ENCODE results near the gene ZBTB20.

Gene ZBTB20

DNA sequence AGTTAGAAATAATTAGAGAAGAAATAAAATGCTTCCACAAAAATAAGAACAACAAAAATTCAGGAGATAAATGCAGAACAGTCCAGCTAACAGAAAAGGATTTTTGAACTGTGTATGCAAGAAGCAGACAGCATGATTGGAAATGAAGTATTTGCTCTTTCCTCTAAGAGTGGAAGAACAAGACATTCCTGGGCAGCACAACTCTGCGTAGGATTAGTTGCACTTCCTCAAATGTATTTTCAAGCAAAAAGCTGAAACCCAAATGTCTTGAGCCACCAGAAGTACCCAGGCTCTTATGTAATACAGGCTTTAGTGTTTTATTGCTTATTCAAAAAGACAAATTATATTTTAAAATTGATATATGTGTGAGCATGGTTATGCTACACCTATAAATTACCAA, 127.2 kb downstream of the ZBTB20 start:
- no peak for DNase-seq

DNA sequence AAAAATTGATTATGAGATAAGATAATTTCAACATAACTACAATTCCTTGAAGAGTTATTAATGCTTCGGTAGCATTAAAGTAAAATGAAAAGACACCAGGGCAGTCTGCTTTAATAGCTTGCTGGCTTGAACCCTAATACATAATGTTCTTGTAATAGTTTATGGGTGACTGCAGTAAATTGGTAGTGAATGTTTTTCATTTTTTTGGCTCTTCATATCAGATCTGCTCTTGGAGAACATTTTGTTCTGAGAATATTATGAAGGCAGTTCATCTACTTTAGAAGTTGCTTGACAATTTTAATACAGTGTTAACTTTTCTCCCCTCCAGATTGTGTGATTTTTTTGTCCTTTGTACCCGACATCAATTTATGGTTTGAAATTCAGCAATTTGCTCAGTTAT, 128.4 kb downstream of the ZBTB20 start:
- DNase-seq (no peak), ATAC-seq (no peak)

More for the DNA sequence above, 127.2 kb downstream of the ZBTB20 start:
- no peak for ATAC-seq

DNA sequence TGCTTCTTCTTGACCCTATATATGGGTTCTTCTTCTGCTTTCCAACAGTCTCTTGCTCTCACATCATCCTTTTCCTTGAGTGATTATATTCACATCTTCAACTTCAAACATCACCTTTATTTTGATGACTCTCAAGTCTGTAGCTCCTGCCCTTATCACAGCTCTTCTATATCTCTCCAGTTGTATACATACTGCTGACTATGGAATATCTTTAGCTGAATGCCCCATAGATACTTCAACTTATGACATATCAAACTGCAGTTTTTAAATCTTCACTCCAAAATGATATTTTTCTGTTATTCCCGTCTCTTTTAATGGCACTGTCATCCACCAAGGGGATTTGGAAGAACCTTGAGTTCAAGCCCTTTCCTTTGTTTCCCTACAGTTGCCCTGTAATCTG, 139.1 kb downstream of the ZBTB20 start:
- DNase-seq, result no peak
- no peak for ATAC-seq

DNA sequence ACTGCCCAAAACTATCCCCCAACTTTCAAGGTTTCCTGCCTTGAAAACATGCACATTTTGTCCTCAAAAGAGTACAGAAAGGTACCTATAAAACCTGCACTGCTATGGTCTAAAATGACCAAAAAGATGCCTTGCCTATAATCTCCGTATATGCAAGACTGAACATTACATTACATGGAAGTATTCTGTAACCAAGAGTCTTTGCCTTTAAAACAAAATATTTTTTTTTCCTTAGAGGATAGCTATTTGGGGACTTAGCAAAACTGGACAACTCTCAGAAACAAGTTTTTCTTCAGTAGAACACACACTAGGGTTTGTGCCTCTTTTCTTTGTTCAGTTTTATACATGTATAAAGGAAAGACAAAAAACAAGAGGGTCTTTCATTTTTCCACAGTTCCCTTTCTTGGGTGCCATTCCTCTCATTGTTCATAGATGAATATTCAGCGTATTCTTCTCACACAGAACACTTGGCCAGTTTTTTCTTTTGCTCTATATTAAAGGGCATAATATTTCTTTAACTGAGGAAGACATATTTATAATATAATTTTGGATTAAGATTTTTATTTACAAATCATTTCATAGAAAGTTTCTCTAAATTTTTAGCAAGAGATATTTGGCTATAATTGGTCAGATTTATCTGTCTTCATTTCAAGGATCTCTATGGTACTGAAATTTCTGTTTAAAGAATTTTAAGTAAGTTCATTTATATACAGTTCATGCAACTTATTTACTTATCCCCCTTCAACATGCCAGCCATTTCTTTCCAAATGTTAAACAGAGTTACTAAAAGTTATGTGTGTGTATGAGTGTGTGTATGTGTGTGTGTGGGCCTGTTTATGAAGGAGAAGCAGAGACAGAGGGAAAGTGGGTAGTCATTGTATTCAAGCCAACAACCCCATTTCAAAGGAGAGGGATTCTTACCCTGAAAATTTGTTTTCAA, 142.6 kb downstream of the ZBTB20 start:
- ATAC-seq (no peak), DNase-seq (no peak)

DNA sequence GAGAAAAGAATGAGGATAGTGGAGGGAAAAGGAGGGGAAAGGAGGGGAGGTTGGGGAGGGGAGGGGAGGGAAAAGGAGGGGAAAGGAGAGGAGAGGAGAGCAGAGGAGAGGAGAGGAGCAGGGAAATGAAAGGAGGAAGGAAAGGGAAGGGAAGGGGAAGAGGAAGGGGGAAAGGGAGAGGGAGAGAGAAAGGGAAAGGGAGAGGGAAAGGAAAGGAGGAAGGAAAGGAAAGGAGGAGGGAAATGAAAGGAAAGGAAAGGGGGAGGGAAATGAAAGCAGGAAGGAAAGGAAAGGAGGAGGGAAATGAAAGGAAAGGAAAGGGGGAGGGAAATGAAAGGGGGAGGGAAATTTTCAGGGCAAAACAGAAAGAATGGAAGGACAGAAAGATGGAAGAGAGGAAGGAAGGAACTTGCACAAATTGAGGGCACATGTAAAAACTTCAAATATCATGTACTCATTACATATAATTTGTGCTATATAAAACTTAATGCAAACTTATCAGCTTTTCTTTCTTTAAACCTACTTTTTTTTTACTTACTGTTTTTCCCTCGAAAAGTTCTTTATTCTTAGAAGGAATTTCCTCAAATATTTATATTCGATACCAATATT, 148.0 kb downstream of the ZBTB20 start:
- ATAC-seq (no peak), DNase-seq (no peak)

DNA sequence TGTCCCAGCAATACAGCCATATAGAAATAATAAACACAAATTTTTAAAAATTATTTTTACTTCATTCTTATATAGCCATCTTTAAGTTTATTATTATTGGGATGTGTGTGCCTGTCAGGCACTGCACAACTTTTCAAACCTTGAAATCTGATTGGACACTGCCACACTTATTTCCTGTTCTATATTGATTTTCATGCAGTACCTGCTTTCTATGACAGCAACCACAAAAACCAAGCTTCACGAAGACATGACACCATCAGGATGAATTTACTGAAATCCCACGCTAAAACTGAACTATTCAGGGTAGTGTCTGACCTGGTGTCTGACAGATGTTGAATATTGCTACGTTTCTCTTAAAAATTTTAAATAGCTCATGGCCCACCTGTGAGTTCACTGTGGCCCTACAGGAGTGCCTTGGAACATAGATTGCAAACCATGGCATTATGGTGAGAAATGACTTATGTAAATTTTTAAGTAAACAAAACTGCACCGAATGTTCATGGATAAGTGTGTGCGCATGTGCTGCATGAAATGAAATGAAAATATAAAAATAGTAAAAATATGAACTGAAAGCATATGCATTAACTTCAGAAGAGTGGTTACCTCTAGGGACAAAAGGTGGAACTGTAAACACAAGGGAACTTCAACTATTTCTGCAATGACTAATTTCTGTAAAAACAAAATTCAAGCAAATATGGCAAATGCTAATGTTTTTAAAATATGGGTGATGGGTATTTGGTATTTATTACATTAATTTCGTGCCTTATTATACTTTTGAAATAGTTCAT, 152.3 kb downstream of the ZBTB20 start:
- ATAC-seq, result no peak
- no peak for DNase-seq

DNA sequence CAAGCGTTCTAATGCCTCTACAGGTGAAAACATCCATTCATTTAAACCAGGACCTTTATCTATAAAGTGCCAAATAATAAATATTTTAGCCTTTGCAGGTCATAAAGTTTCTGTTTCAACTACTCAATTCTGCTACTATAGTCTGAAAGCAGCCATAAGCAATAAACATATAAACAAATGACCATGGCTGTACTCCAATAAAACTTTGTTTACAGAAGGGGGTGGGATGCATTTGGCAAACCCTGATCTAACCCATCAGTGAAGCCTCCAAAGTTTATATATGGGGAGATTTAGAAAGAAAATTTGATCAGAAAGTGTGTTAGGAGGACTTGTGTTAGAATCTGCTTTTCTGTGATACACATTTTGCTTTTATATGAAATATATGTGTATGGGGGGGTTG, 161.3 kb downstream of the ZBTB20 start:
- DNase-seq, result no peak
- no peak for ATAC-seq

DNA sequence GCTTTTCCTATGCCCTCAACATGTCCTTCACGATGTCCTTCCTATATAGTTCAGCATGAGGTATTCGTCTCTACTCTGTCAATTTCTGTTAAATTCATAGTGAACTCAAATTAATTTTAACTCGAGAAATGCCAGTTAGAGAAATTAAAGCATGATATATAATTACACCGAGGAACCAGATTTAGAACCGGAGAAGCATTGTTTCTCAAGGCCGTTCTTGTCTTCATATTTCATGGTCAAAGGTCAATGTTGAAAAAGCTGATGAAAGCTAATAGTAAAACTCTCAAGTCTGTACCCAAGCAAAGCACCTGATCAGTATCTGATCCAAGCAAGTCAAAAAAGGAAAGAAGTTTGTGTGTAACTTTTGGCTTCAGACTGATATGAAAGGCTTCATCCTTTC, 163.8 kb downstream of the ZBTB20 start:
- ATAC-seq, result no peak
- DNase-seq, result no peak

DNA sequence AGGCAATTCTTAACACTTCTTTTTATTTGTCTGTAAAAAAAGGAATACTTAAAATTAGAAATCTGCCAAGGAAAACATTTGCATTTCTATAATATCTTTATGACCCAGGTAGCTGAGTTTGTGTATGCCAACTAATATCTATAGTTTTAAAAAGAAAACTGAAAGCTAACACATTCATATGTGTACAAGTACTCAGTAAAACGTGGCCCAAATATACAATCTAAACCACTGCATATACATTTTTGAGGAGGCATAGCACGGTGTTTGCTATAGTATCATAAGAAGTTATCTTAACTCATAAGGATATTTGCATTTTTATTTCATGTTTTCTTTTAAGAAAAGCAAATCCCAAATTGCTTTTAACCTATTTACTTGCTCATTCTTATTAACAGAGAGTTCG, 172.7 kb downstream of the ZBTB20 start:
- ATAC-seq (no peak), DNase-seq (no peak)

DNA sequence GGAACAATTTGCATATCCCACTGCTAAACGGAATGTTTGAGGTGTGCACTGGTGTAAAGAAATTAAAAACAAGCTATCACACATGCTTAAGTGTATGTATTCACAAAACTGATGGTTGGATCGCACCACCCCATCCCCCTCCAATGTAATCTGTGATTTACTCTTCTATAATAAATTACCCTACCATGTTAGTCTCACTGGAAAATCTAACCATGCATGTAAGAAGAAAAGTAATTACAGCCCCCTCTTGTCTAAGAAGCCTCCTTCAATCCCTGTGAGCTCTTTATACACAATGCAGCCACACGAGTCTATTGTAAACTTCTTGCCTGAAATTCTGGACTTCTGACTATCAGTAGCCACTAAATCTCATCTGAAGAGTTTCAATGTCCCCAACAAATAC, 173.6 kb downstream of the ZBTB20 start:
- no peak for DNase-seq
- no peak for ATAC-seq

DNA sequence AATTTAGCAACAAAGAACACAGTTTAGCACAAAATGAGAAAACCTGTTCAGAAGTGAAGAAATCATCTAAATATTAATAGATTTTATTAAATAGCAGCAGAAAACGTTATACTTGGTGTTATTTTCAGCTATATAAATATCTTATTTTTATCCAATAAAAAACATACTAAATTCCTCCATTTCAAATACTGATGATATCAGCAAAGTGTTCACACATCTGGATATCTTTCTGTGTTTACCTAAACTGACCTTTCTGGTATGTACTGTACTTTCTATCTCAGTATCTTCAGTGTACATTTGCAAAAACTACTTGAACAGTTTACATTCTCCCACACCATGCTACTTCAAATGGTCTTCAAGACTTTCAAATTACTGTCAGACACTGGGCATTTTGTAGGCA, 179.9 kb downstream of the ZBTB20 start:
- DNase-seq (no peak), ATAC-seq (no peak)

DNA sequence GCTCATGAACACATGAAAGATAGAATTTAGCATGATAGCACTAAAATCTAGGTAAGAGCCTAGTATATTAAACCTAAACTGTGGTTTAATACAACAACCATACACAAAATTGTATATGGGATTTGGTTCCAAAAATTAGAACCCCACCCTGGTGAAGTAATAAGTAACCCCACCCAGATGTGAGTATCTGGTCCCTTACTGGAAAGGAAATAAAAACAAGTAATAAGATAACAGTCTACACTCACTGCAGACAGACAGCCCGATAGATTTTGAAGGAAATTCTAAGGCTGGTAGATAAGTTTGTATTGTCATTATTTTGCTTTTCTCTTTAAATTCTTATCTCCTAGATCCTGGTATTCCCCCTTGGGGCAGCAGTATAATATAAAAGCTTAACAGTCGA, 184.9 kb downstream of the ZBTB20 start:
- ATAC-seq (no peak), DNase-seq (no peak)

DNA sequence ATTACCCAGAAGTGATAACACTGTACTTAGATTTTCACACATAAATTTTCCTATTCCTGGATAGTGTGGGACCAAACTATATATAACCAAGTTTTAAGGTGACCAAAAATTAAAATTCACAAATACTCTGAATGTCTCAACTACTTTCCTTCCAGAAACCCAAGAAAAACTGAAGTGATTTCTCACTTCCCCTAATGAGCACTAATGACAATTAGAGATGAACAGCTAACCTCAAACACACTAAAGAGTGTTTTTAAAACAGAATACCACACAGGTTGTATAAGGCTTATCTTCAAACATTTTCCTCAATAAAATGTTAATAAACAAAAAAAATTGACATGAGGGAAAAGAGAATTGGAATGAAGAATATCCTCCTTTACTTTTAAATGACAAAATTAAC, 188.2 kb downstream of the ZBTB20 start:
- DNase-seq (no peak), ATAC-seq (no peak)

DNA sequence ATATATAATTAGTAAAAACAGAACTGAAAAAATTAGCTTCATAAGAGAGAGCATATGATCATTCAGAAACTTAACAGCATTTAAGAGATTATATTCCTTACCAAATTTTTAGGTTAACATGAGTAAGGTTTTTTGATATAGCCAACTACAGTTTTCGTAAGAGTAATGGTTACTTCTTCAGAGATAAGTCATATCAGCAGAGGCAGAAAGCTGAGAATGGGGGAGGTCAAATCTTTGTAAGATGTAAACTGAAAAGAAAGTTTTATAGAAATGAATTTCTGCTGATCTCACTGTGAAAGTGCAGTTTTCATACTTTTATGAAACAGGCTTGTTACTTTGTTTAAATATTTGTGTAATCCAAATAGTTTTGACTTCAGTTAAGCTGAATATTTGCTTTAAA, 193.3 kb downstream of the ZBTB20 start:
- ATAC-seq (no peak), DNase-seq (no peak)

DNA sequence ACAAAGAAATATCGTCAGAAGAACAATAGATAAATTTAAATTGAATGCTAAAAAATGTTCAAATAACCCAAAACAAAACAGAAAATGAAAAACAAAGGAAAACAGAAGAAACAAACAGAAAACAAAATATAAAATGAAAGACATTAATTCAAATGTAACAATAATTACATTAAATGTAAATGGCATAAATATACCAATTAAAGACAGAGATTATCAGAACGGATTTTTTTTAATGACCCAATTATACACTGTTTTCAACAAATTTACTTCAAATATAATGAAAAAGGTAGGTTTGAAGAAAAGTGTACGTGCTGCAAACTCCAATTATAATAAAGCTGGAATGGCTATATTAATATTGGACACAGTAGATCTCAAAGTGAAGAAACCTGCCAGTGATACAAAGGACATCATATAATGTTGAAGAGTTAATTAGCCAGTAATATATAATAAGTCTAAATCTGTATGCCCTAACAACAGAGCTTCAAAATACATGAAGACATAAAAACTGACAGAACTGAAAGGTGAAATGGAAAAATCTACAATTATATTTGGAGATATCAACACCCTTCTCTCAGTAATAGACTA, 193.8 kb downstream of the ZBTB20 start:
- no peak for DNase-seq
- no peak for ATAC-seq

DNA sequence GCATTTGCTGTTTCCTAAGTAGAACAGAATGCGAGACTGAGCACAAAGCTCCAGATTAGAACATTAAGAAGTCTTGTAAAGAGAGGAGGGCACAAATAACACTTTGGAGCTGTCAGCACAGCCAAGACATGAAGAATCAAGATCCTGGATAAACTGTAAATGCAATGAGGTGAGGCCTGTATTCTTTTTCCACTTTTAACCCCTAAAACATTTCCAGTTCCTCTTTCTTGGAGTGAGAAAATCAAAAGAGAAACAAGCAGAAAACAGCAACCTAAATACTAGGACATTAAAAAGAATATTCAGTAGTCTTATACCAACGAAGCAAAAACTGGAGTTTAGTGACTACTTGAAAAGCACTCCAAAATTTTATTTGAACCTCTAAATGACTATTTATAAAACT, 204.3 kb downstream of the ZBTB20 start:
- DNase-seq (no peak), ATAC-seq (no peak)

DNA sequence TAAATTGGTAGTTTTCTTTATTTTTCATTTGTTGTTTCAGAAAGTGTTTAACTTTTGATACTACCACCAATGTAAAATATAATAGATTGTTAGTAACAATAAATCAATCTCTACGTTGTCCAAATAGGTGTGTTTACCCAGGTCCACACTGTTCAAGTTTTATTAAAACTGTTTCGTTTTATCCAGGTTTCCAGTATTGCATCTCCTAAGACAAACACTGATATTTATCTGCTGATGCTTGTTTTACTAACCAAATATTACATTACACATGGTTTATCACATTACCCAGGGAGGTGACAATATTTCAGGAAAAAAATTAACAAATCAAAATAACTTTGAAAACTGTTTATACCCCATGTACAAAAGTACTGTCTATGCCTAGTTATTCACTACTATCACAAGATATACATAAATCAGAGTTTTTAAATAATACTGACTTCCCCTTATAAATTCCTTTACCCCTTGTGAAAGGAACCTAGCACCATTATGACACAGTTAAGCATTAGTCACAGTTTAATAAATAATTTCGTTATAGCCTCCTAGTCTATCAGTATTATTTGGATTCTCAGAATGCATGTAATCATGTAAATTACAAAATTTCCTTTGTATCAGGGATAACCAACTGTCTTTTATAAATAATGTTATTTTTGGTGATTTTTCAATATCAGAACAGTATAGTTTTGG, 205.3 kb downstream of the ZBTB20 start:
- ATAC-seq (no peak), DNase-seq (no peak)

DNA sequence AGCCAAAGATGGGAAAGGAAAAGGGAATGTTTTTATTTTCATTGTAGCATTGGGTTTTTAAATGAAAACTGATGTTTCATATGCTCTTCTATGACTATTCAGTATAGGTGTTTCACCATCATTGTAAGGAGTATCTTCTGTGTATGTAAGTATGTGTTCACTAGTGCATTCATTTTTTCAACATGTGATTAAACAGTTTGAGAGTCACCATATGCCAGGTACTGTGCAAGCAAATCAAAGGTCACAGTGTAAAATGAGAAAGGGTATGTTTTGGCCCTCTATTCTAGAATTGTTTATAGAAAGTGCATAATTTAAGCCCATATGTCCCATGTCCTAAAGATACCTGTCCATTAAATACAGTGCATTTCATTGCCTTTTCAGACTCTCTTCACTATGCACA, 207.2 kb downstream of the ZBTB20 start:
- ATAC-seq, result no peak
- no peak for DNase-seq

DNA sequence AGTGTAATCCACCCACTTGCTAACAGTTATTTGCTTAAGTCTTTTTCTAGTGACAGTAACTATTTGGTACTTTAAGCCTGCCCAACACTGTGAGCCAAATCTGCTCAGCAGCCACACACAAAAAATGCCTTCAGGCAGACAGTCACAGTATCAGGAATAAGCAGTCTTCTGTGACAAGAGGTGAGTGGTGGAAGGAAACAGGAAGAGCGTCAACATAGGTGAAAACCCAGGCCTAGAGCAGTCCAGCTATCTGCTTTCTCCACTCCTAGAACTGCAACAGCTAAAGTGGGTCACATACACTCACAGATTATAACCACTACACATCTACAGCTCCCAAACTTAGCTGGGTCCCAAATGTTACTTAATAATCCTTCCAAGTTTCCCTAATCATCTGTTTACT, 213.7 kb downstream of the ZBTB20 start:
- ATAC-seq (no peak), DNase-seq (no peak)

DNA sequence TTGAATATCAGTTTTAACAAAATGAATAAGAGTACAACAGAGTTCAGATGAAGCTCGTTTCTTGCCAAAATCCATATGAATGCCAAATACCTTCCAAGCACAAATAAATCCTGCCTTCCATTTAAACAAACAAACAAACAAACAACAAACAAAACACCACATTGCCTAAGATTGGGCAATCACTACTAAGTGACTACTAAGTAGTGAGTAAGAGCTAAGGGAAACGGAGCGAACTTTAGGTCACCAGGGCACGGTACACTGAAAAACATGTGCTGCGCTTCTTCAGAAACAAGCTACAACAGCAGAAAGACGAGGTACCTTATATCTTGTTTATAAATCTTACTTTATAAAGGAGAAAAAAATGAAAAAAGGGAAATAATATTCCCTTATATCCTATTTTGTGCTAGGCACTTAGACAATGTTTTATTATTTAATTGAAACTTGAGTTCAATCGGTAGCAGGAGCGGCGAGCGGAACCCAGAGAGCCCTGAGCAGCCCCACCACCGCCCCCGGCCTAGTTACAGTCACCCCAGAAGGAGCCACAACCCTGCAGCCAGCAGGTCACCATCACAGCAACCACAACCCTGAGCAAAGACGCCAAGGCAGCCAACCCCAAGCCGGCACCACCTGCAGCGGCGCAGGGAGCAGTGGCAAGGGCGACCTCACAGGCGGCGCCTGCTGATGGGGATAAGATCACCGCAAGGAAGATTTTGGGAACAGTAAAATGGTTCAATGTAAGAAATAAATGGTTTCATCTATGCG, 216.9 kb downstream of the ZBTB20 start:
- no peak for DNase-seq
- ATAC-seq, result no peak

DNA sequence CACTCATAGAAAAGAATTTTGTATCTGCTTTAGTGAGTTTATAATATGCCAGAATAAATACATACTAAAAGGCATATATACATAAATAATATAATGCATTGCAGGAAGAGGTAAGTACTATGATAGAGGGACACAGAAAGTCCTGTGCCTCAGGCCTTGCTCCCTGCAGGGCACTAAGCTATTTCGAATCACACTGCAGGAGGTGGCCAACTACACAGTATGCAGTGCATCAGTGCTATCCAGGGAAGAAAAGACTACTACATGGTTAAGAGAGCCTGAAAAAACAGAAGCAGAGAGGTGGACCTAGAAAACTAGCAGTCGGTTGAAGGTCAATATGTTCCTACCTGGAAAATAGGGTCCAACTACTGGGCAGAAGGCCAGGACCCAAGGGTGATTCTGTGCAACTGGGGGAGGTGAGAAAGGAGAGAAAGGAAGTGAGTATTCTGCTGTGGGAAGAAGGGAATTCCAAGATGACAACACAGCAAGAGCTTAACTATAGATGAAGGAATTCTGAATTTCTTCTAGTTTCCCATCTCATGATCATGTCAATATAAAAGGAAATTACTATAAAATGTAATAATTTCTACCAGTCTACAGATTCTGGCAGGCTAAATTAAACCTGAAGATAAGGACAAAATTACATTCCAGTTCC, 218.0 kb downstream of the ZBTB20 start:
- DNase-seq, result no peak
- ATAC-seq, result no peak

Measured in stimulated activated naive CD8-positive, alpha-beta T cell treated with anti-CD3 and anti-CD28 coated beads, Interleukin-15, Interleukin-2, amounts not matched to agents 100 U/mL and 50 U/mL, for 24 hours (primary cell).